GM12864 (cell line): ENCODE data around the gene JAGN1.
"Not testable (repeated sequence)": the region's sequence is repeated elsewhere in the genome, so short reads cannot be mapped to it uniquely, and the experiment has no call there.

Source experiments
- DNase-seq: peaks from one replicate; pipeline ENCODE4 v3.0.0-alpha.2; 2011; ENCODE audit warnings: low read depth
- H3K4me3 ChIP-seq: 2 replicates; pipeline ENCODE4 v1.5.1; 2011; ENCODE audit warnings: mild to moderate bottlenecking, low read depth, low read length, control low read depth
- CTCF ChIP-seq: IDR thresholded peaks from 2 replicates; pipeline ENCODE4 v1.5.1; 2011; ENCODE audit warnings: low read depth, mild to moderate bottlenecking, moderate library complexity, low read length, control low read depth, inconsistent platforms; ENCODE audit errors: missing control alignments

The JAGN1 gene

GRCh38 chr3:9890249-9891071, at the start of gene JAGN1:
TSS of gene JAGN1 (plus strand) at chr3:9890610. CDS start at chr3:9890723, 113 bp downstream.
- H3K4me3 ChIP-seq, result peak within 1 kb of the TSS; percentile 100
- TF ChIP-seq CTCF, result peak; percentile 11
- peak; percentile 64 for DNase-seq

DNA sequence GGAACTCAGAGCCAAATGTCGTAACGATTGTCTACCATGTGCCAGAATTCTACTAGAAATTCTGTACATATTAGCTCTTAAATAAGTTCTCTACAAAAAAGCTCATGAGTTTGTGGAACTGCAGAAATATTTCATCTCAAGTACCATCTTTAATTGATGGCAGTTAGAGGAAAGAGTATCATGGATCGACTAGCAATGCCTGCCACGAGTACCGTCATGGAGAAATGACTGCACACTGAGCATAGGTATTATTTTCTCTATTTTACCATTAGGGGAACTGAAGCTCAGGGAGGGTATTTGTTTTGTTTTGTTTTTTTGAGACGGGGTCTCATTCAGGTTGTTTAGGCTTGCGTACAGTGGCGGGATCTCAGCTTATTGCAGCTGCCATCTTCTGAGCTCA, 49.4 kb upstream of the JAGN1 start:
- no peak for TF ChIP-seq CTCF
- DNase-seq, result no peak
- no peak overlapping the region for H3K4me3 ChIP-seq

DNA sequence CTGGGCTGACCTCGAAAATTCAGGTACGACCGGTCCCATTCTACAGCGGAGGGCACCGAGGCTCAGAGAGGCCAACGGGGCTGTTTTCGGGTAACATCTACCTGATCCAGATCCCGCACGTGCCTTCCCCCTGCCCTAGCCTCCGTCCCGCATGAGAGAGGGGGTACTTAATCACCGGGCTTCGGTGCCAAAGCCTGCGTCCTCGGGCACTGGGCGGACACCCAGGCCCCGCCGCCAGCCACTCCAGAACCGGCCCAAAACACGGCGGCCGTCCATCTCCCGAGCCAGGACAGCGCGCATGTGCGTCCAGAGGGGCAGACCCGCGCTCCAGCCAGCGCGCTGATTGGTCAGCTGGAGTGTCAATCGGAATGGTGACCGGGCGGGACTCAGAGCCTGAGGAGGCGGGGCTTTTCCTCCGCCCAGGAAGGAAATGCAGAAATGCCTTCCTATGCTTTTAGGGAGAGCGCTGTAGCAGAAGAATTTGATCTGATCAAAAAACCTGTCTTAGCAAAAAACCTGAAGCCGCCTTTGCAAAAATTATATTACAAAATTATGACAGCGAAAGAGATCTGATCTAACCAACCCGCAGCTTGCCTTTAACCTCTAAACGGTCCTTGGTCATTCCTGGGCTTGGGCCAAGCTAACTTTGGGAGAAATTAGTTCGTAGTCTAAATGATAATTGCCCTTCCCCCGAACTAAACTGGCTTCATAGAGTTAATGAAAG, 46.5 kb upstream of the JAGN1 start, which contains the start of gene RPUSD3:
RPUSD3 (minus strand) TSS at position 294 of the 724 bp plus-strand sequence; CDS start at position 276, 18 bp downstream.
- H3K4me3 ChIP-seq, result peak within 1 kb of the TSS; percentile 89
- DNase-seq, result peak; percentile 84
- TF ChIP-seq CTCF, result no peak

DNA sequence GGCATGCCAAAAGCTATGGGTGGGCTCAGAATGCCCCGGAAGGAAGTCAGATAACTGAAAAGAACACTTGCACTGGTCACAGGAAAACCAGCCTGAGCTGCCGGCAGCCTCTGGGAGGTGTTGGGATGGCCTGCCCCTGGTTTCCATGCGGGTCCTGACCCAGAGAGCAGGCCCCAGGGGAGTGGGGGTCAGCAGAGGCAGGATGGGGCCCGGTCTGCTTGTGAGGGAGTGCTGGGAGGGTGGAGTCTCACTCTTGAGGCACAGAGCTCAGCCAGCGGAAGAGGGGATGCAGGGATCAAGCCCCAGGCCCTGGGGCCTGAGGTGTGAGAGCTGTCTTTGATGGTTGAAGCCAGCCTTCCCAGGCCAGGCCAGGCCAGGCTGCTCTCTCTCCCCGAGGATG, 44.2 kb upstream of the JAGN1 start:
- H3K4me3 ChIP-seq, result no peak overlapping the region
- no peak for DNase-seq
- no peak for TF ChIP-seq CTCF

DNA sequence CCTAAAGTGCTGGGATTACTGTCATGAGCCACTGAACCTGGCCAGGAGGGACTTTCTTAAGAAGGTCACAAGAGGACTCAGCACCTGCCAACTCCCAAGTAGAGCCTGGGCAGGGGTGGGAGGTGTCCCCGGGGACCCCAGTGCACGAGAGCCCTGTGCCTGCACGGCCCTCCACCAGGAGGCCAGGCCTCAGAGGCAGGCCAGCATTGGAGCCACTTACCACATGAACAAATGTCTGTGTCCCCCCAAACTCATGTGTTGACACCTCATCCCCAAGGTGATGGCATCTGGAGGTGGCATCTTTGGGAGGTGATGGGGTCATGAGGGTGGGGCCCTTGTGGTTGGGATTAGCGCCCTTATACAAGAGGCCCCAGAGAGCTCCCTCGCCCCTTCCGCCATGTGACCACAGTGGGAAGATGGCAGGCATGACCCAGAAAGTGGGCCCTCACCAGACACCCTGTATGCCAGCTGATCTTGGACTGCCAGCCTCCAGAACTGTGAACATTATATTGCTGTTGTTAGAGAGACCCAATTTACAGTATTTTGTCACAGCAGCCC, 43.4 kb upstream of the JAGN1 start:
- no peak for DNase-seq
- no peak for TF ChIP-seq CTCF
- no peak overlapping the region for H3K4me3 ChIP-seq

GRCh38 chr3:9847870-9848269, 42.5 kb upstream of the JAGN1 start:
- H3K4me3 ChIP-seq, DNase-seq: not testable (repeated sequence)

DNA sequence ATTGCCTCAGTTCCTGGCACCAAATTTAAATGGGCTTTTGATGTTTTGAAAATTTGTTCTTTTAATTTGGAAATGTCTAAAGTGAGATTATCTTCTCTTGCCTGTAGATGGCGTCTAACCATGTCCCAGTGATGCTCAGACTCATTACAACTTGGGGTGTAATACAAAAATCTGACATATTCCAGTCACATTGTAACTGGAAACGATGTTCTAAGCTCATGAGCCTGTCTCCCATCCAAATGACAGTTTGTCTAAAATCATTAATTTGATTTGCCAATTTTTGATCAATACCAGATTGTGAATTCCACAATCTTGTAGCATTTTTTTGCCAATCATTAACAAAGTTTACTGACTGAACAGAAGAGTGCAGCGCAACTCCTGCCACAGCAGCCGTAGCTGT, 41.5 kb upstream of the JAGN1 start:
- peak; percentile 34 for TF ChIP-seq CTCF
- H3K4me3 ChIP-seq, DNase-seq: not testable (repeated sequence)

GRCh38 chr3:9851383-9851782, 39.0 kb upstream of the JAGN1 start:
- not testable (repeated sequence) for H3K4me3 ChIP-seq, DNase-seq

- DNase-seq, H3K4me3 ChIP-seq: not testable (repeated sequence)
These were observed 38.5 kb upstream of the JAGN1 start for GRCh38 chr3:9851926-9852325.
